Hepatocyte (in vitro differentiated cells): Measurements from ENCODE around the gene ATP6V1G2. TPM values are rescaled to one million over a fixed set of nuclear protein-coding genes. Genes with fewer than 3 reads are reported as not detected.

ENCODE experiments used
- DNase-seq: peaks from one replicate; pipeline ENCODE4 v3.0.0-alpha.2; 2016; ENCODE audit warnings: low spot score
- H2AFZ ChIP-seq: fragments of 200-600 bp; sonication (generic); 2 replicates; pipeline ENCODE4 v1.6.0; 2016; ENCODE audit warnings: antibody characterized with exemption, mild to moderate bottlenecking
- H3K27ac ChIP-seq: fragments of 200-600 bp; sonication (generic); 2 replicates; pipeline ENCODE4 v1.5.1; 2016; ENCODE audit warnings: mild to moderate bottlenecking
- H3K27me3 ChIP-seq: fragments of 200-600 bp; sonication (generic); 2 replicates; pipeline ENCODE4 v1.6.1; 2016
- H3K36me3 ChIP-seq: fragments of 200-600 bp; sonication (generic); replicated peaks from 2 replicates; pipeline ENCODE4 v1.5.1; 2016; ENCODE audit warnings: low read depth; ENCODE audit not compliant: insufficient read depth
- H3K4me1 ChIP-seq: fragments of 200-600 bp; sonication (generic); 2 replicates; pipeline ENCODE4 v1.5.1; 2016; ENCODE audit warnings: mild to moderate bottlenecking, moderate library complexity; ENCODE audit not compliant: insufficient read depth
- H3K4me2 ChIP-seq: fragments of 200-600 bp; sonication (generic); 2 replicates; pipeline ENCODE4 v1.6.0; 2016
- H3K4me3 ChIP-seq: fragments of 200-600 bp; sonication (generic); 2 replicates; pipeline ENCODE4 v1.5.1; 2016; ENCODE audit warnings: mild to moderate bottlenecking
- H3K79me2 ChIP-seq: fragments of 200-600 bp; sonication (generic); 2 replicates; pipeline ENCODE4 v1.6.0; 2017; ENCODE audit warnings: mild to moderate bottlenecking
- H3K9me2 ChIP-seq: fragments of 200-600 bp; sonication (generic); replicated peaks from 2 replicates; pipeline ENCODE4 v1.6.0; 2017; ENCODE audit warnings: mild to moderate bottlenecking; ENCODE audit not compliant: insufficient read depth
- H3K9me3 ChIP-seq: fragments of 200-600 bp; sonication (generic); 2 replicates; pipeline ENCODE4 v1.5.1; 2016; ENCODE audit warnings: low read depth, mild to moderate bottlenecking
- H4K20me1 ChIP-seq: fragments of 200-600 bp; sonication (generic); 2 replicates; pipeline ENCODE4 v1.6.0; 2016; ENCODE audit warnings: mild to moderate bottlenecking; ENCODE audit not compliant: insufficient read depth, poor library complexity, severe bottlenecking
- CTCF ChIP-seq: fragments of 200-600 bp; sonication (generic); IDR thresholded peaks from 2 replicates; pipeline ENCODE4 v1.5.1; 2016; ENCODE audit warnings: antibody characterized with exemption, mild to moderate bottlenecking; ENCODE audit not compliant: poor library complexity
- EZH2 ChIP-seq: fragments of 200-600 bp; sonication (generic); IDR thresholded peaks from 2 replicates; pipeline ENCODE4 v1.6.1; 2016; ENCODE audit warnings: antibody characterized with exemption, mild to moderate bottlenecking, borderline replicate concordance
- EZH2phosphoT487 ChIP-seq: fragments of 200-600 bp; sonication (generic); IDR thresholded peaks from one replicate; pipeline ENCODE4 v1.6.1; 2018; ENCODE audit warnings: antibody characterized with exemption, mild to moderate bottlenecking, low read depth, moderate library complexity; ENCODE audit not compliant: unreplicated experiment, severe bottlenecking
- WGBS: methylation state at CpG from one replicate; pipeline ENCODE4 v1.1.6; 2016; ENCODE audit warnings: low lambda C conversion rate; ENCODE audit errors: missing lambda C conversion rate; 5-methylcytosine and 5-hydroxymethylcytosine counted together
- polyA plus RNA-seq: library from polyadenylated mRNA; unstranded; fragments of >200 nt; fragmentation: Nextera tagmentation; extraction: Ambion mirVana; gene quantifications from 2 replicates; pipeline ENCODE4 v1.2.1, GENCODE V29; 2016
- total RNA-seq: library from RNA; depleted of rRNA; stranded (reverse); fragments of >200 nt; gene quantifications from 2 replicates; pipeline ENCODE4 v1.2.3, GENCODE V29; 2014

Gene ATP6V1G2
- total and polyA plus RNA-seq, 2 experiments from 2014 or later: 0.63 to 0.73 TPM

- H3K4me2 ChIP-seq: peak within 1 kb of the TSS; percentile 86
- TF ChIP-seq EZH2phosphoT487 (no peak), EZH2 (no peak), CTCF (no peak)
- peaks cover 43% of the 10 kb centered on the region for H4K20me1 ChIP-seq
- peaks cover 19% of the 10 kb centered on the region for H3K4me1 ChIP-seq
- H3K27ac ChIP-seq: peak within 1 kb of the TSS; percentile 99
- H3K9me3 ChIP-seq: no peaks in the 10 kb centered on the region
- peaks cover 61% of the 10 kb centered on the region for H3K79me2 ChIP-seq
- peak; percentile 98 for DNase-seq
- WGBS: 2% methylated on average over 43 of the region's 43 CpGs
- H3K36me3 ChIP-seq: no peaks in the 10 kb centered on the region
- peak within 1 kb of the TSS; percentile 81 for H2AFZ ChIP-seq
- peak within 1 kb of the TSS; percentile 56 for H3K4me3 ChIP-seq
- H3K9me2 ChIP-seq: no peaks in the 10 kb centered on the region
- H3K27me3 ChIP-seq: no peaks in the 10 kb centered on the region
Measured at GRCh38 chr6:31541658-31542521, 4.5 kb downstream of the ATP6V1G2 start, which contains the start of gene DDX39B. Gene DDX39B (minus strand): TSS chr6:31542003. CDS start chr6:31540532, 1,471 bp downstream.

- peaks cover 68% of the 10 kb centered on the region for H3K79me2 ChIP-seq
- TF ChIP-seq CTCF (no peak), EZH2phosphoT487 (no peak), EZH2 (no peak)
- peaks cover 1% of the 10 kb centered on the region for H3K36me3 ChIP-seq
- peak overlapping the region; percentile 99 for H3K27ac ChIP-seq
- peak overlapping the region; percentile 56 for H3K4me3 ChIP-seq
- H3K4me1 ChIP-seq: peaks cover 19% of the 10 kb centered on the region
- H3K9me3 ChIP-seq: no peaks in the 10 kb centered on the region
- H4K20me1 ChIP-seq: peaks cover 50% of the 10 kb centered on the region
- H3K27me3 ChIP-seq: no peaks in the 10 kb centered on the region
- H3K4me2 ChIP-seq: peak overlapping the region; percentile 86
- H2AFZ ChIP-seq: peak overlapping the region; percentile 12
- under 1% methylated on average over 21 of the region's 21 CpGs for WGBS
- no peaks in the 10 kb centered on the region for H3K9me2 ChIP-seq
- DNase-seq: peak; percentile 74
Measured at GRCh38 chr6:31541059-31541657, 5.2 kb downstream of the ATP6V1G2 start.

- H3K27ac ChIP-seq: peak overlapping the region; percentile 99
- DNase-seq: no peak
- no peaks in the 10 kb centered on the region for H3K9me3 ChIP-seq
- no peak overlapping the region for H2AFZ ChIP-seq
- H4K20me1 ChIP-seq: peaks cover 55% of the 10 kb centered on the region
- no peaks in the 10 kb centered on the region for H3K27me3 ChIP-seq
- peak overlapping the region; percentile 56 for H3K4me3 ChIP-seq
- no peaks in the 10 kb centered on the region for H3K9me2 ChIP-seq
- no peak for TF ChIP-seq EZH2
- TF ChIP-seq CTCF: no peak
- TF ChIP-seq EZH2phosphoT487: no peak
- H3K36me3 ChIP-seq: peaks cover 7% of the 10 kb centered on the region
- peaks cover 73% of the 10 kb centered on the region for H3K79me2 ChIP-seq
- peaks cover 19% of the 10 kb centered on the region for H3K4me1 ChIP-seq
- WGBS: 7% methylated on average over 4 of the region's 4 CpGs
- H3K4me2 ChIP-seq: peak overlapping the region; percentile 86
Measured at GRCh38 chr6:31540640-31541039, 5.8 kb downstream of the ATP6V1G2 start.
